ENCODE measurements around the gene POMGNT2. TPM values are rescaled to one million over a fixed set of nuclear protein-coding genes. Genes with fewer than 3 reads are reported as not detected.

POMGNT2 gene
- polyA plus RNA-seq: 14.3 and 14.7 TPM in 2 replicates

GRCh38 chr3:43105596-43106292 lies at the start of gene POMGNT2:
Gene POMGNT2, minus strand, starts transcription at chr3:43106079. Its CDS starts 24,648 bp downstream, at chr3:43081431.

Other genes starting within 250 kb of the POMGNT2 start
- not detected in 2 replicates for gene CYP8B1, start 230.2 kb downstream of the POMGNT2 start, polyA plus RNA-seq
- 3.3 and 6.5 TPM in 2 replicates for gene ZNF662, start 199.9 kb downstream of the POMGNT2 start, polyA plus RNA-seq
- 2.2 and 2.6 TPM in 2 replicates for gene GASK1A, start 126.8 kb downstream of the POMGNT2 start, polyA plus RNA-seq
- 15.1 and 17.9 TPM in 2 replicates for gene SNRK, start 180.5 kb upstream of the POMGNT2 start, polyA plus RNA-seq